GM03348 (cell line): ENCODE measurements around the gene NRXN3.

Experiments used
- DNase-seq: peaks from one replicate; pipeline ENCODE4 v3.0.0; 2012; ENCODE audit warnings: low spot score

NRXN3 gene

GRCh38 chr14:79480212-79480611 lies 1310.0 kb downstream of the NRXN3 start:
- DNase-seq: no peak

GRCh38 chr14:79482825-79483224 lies 1312.7 kb downstream of the NRXN3 start:
- no peak for DNase-seq

GRCh38 chr14:79483477-79484388 lies 1313.6 kb downstream of the NRXN3 start:
- DNase-seq: peak; percentile 27

GRCh38 chr14:79487632-79488031 lies 1317.5 kb downstream of the NRXN3 start:
- no peak for DNase-seq

GRCh38 chr14:79491161-79491560 lies 1321.0 kb downstream of the NRXN3 start:
- no peak for DNase-seq

GRCh38 chr14:79493081-79493645 lies 1323.0 kb downstream of the NRXN3 start:
- no peak for DNase-seq

GRCh38 chr14:79496701-79497100 lies 1326.5 kb downstream of the NRXN3 start:
- DNase-seq: peak; percentile 31

GRCh38 chr14:79500489-79500888 lies 1330.3 kb downstream of the NRXN3 start:
- no peak for DNase-seq

- DNase-seq: no peak
Observed at GRCh38 chr14:79502136-79502750, 1332.1 kb downstream of the NRXN3 start.

- DNase-seq: no peak
Observed at GRCh38 chr14:79502751-79503148, 1332.6 kb downstream of the NRXN3 start.

- peak; percentile 77 for DNase-seq
Observed at GRCh38 chr14:79510659-79511058, 1340.5 kb downstream of the NRXN3 start.

GRCh38 chr14:79511146-79511545 lies 1341.0 kb downstream of the NRXN3 start:
- DNase-seq: no peak

GRCh38 chr14:79513446-79513845 lies 1343.3 kb downstream of the NRXN3 start:
- DNase-seq: no peak

- DNase-seq: peak; percentile 24
Observed at GRCh38 chr14:79514700-79515099, 1344.5 kb downstream of the NRXN3 start.

- no peak for DNase-seq
Observed at GRCh38 chr14:79515158-79515557, 1345.0 kb downstream of the NRXN3 start.

- no peak for DNase-seq
Observed at GRCh38 chr14:79516009-79516408, 1345.8 kb downstream of the NRXN3 start.

- DNase-seq: no peak
Observed at GRCh38 chr14:79525416-79525815, 1355.2 kb downstream of the NRXN3 start.

- no peak for DNase-seq
Observed at GRCh38 chr14:79528828-79529416, 1358.7 kb downstream of the NRXN3 start.

- DNase-seq: no peak
Observed at GRCh38 chr14:79530555-79530954, 1360.4 kb downstream of the NRXN3 start.

- no peak for DNase-seq
Observed at GRCh38 chr14:79534703-79535353, 1364.7 kb downstream of the NRXN3 start.

GRCh38 chr14:79540394-79540793 lies 1370.2 kb downstream of the NRXN3 start:
- no peak for DNase-seq

GRCh38 chr14:79542121-79542520 lies 1371.9 kb downstream of the NRXN3 start:
- DNase-seq: peak; percentile 10
